K562 (cell line): ENCODE results near the gene OR52I2. TPM values are rescaled to one million over a fixed set of nuclear protein-coding genes. Genes with fewer than 3 reads are reported as not detected.

Experiments used
- ATAC-seq: fragments of 200-7000 bp; cut with Tn5 transposase; 3 replicates; pipeline ENCODE4 v1.9.1; 2020; ENCODE audit warnings: moderate library complexity
- BruUV-seq: library from RNA; stranded (reverse); fragments of 400-500 nt; replicated peaks from 2 replicates; lab custom pipeline; 2021; lab: Mats Ljungman, UMichigan
- CTCF ChIA-PET: fragments of 300-600 bp; formaldehyde crosslinking; extraction: SDS; loops from one replicate; lab custom pipeline; 2021; ENCODE audit warnings: low intra/inter-chr PET ratio; lab: Yijun Ruan, JAX
- POLR2A ChIA-PET: fragments of 300-600, 350-650 bp; sonication (Branson Sonifier 250); formaldehyde crosslinking; extraction: SDS; loops from one replicate; lab custom pipeline; 2021; ENCODE audit warnings: antibody characterized with exemption, inconsistent platforms; lab: Yijun Ruan, JAX
- DNase-seq, 4 experiments: peaks; one replicate each; pipeline versions ENCODE4 v3.0.0 to v3.0.0-alpha.2; 2011 to 2018; ENCODE audit warnings: low spot score in 3 of 4, mixed read lengths in 3 of 4; ENCODE audit errors: extremely low read depth in 1 of 4
- FAIRE-seq: peaks from 2 replicates; lab custom pipeline; 2011; peaks lifted over from hg19 to GRCh38; lab: Jason Lieb, UNC
- H2AFZ ChIP-seq: 2 replicates; pipeline ENCODE4 v1.6.0; 2011; ENCODE audit warnings: low read depth, low read length, control low read depth, inconsistent platforms
- H3K27ac ChIP-seq: fragments of 200-600 bp; 3 replicates; pipeline ENCODE4 v1.8.0; 2011; ENCODE audit warnings: low read depth, mild to moderate bottlenecking, control low read depth, inconsistent platforms, low read length, moderate library complexity, mixed read lengths; ENCODE audit errors: extremely low read depth
- H3K27me3 ChIP-seq, 2 experiments: fragments of 300-600 bp in 1 of 2; 2 replicates in 1 of 2; 3 replicates in 1 of 2; pipeline versions ENCODE4 v1.6.0 to v1.8.0; 2011; ENCODE audit warnings: inconsistent platforms in 2 of 2, low read length in 2 of 2, mild to moderate bottlenecking in 1 of 2, mixed read lengths in 1 of 2, moderate library complexity in 1 of 2; ENCODE audit not compliant: control insufficient read depth in 2 of 2, insufficient read depth in 2 of 2
- H3K36me3 ChIP-seq: fragments of 300-600 bp; 3 replicates; pipeline ENCODE4 v1.8.0; 2011; ENCODE audit warnings: mild to moderate bottlenecking, low read length, inconsistent platforms; ENCODE audit not compliant: control insufficient read depth, insufficient read depth
- H3K4me1 ChIP-seq, 2 experiments: fragments of 200-600 bp in 1 of 2; replicated peaks in 1 of 2; 2 replicates in 1 of 2; 3 replicates in 1 of 2; pipeline versions ENCODE4 v1.5.1 to v1.8.0; 2011; ENCODE audit warnings: inconsistent platforms in 2 of 2, low read length in 2 of 2, mild to moderate bottlenecking in 1 of 2, mixed read lengths in 1 of 2, moderate library complexity in 1 of 2; ENCODE audit not compliant: control insufficient read depth in 2 of 2, insufficient read depth in 2 of 2
- H3K4me2 ChIP-seq: 2 replicates; pipeline ENCODE4 v1.6.1; 2011; ENCODE audit warnings: low read length, control low read depth, inconsistent platforms, mixed read lengths; ENCODE audit not compliant: insufficient read depth
- H3K4me3 ChIP-seq: fragments of 200-600 bp; sonication (generic), shearing (Covaris generic); 2 replicates; pipeline ENCODE4 v1.5.1; 2016; ENCODE audit warnings: control low read depth, inconsistent platforms
- H3K79me2 ChIP-seq: fragments of 200-600 bp; 3 replicates; pipeline ENCODE4 v1.8.0; 2011; ENCODE audit warnings: low read length, inconsistent platforms; ENCODE audit not compliant: control insufficient read depth, insufficient read depth
- H3K9ac ChIP-seq, 2 experiments: 2 replicates each; pipeline versions ENCODE4 v1.6.0 to v1.6.1; 2011; ENCODE audit warnings: low read depth in 2 of 2, low read length in 2 of 2, control low read depth in 1 of 2, inconsistent platforms in 1 of 2, mild to moderate bottlenecking in 1 of 2, mixed read lengths in 1 of 2; ENCODE audit not compliant: insufficient read depth in 1 of 2
- H3K9me1 ChIP-seq: one replicate; pipeline ENCODE4 v1.6.0; 2011; ENCODE audit warnings: inconsistent platforms, mild to moderate bottlenecking, low read length, moderate library complexity; ENCODE audit not compliant: control insufficient read depth, insufficient read depth
- H3K9me3 ChIP-seq: replicated peaks from 2 replicates; pipeline ENCODE4 v1.5.1; 2011; ENCODE audit warnings: low read depth, low read length, inconsistent platforms; ENCODE audit not compliant: control insufficient read depth, insufficient read depth
- H4K20me1 ChIP-seq: replicated peaks from 2 replicates; pipeline ENCODE4 v1.6.1; 2011; ENCODE audit warnings: low read length, inconsistent platforms, mixed read lengths; ENCODE audit not compliant: control insufficient read depth, insufficient read depth
- CC2D1A ChIP-seq: fragments of 450-650 bp; IDR thresholded peaks from 2 replicates; pipeline ENCODE4 v1.6.1; 2017; ENCODE audit warnings: mild to moderate bottlenecking
- CREB1 ChIP-seq, 2 experiments: sonication (generic) in 1 of 2; formaldehyde crosslinking in 1 of 2; IDR thresholded peaks; 2 replicates each; pipeline versions ENCODE4 v1.6.1 to v1.8.0; 2012 to 2022; ENCODE audit warnings: inconsistent platforms in 1 of 2, mild to moderate bottlenecking in 1 of 2, missing genetic modification reagents in 1 of 2, moderate library complexity in 1 of 2
- CTCF ChIP-seq, 3 experiments: IDR thresholded peaks in 2 of 3; conservative IDR thresholded peaks in 1 of 3; 2 replicates each; pipeline ENCODE4 v1.5.1; 2011 to 2012; ENCODE audit warnings: low read length in 3 of 3, mild to moderate bottlenecking in 3 of 3, control low read depth in 2 of 3, improper control_type of control experiment in 1 of 3, inconsistent platforms in 1 of 3, low read depth in 1 of 3, mixed read lengths in 1 of 3, moderate library complexity in 1 of 3; ENCODE audit not compliant: insufficient read depth in 2 of 3
- DEAF1 ChIP-seq: fragments of 450-650 bp; formaldehyde crosslinking; IDR thresholded peaks from 2 replicates; pipeline ENCODE4 v1.4.0; 2020; ENCODE audit warnings: mild to moderate bottlenecking, moderate library complexity
- LCOR ChIP-seq: sonication (generic); formaldehyde crosslinking; IDR thresholded peaks from 2 replicates; pipeline ENCODE4 v1.8.0; 2022; ENCODE audit warnings: mild to moderate bottlenecking, missing genetic modification reagents
- MYC ChIP-seq, 2 experiments: fragments of 250-450 bp in 1 of 2; sonication (Bioruptor Pico) in 1 of 2; IDR thresholded peaks; 2 replicates each; pipeline versions ENCODE4 v1.5.1 to v1.6.1; 2012 to 2021; ENCODE audit warnings: low read depth in 2 of 2, borderline replicate concordance in 1 of 2, improper control_type of control experiment in 1 of 2, low read length in 1 of 2, mild to moderate bottlenecking in 1 of 2, moderate library complexity in 1 of 2
- RAD21 ChIP-seq, 2 experiments: fragments of 250-450 bp in 1 of 2; fragments of 450-650 bp in 1 of 2; sonication (Bioruptor Pico) in 1 of 2; formaldehyde crosslinking in 1 of 2; IDR thresholded peaks in 1 of 2; conservative IDR thresholded peaks in 1 of 2; 2 replicates each; pipeline versions ENCODE4 v1.4.0 to v1.8.0; 2020 to 2022; ENCODE audit warnings: mild to moderate bottlenecking in 2 of 2, moderate library complexity in 1 of 2
- SMC3 ChIP-seq: conservative IDR thresholded peaks from 2 replicates; pipeline ENCODE4 v1.6.1; 2011; ENCODE audit warnings: low read depth, low read length, improper control_type of control experiment; ENCODE audit not compliant: insufficient read depth
- STAG1 ChIP-seq: sonication (generic); formaldehyde crosslinking; IDR thresholded peaks from 2 replicates; pipeline ENCODE4 v1.5.0; 2020; ENCODE audit warnings: missing genetic modification reagents, borderline replicate concordance
- ZKSCAN8 ChIP-seq: fragments of 200-800 bp; sonication (Bioruptor generic); IDR thresholded peaks from 2 replicates; pipeline ENCODE4 v1.6.1; 2016; ENCODE audit warnings: missing genetic modification characterization, missing compliant biosample characterization
- ZNF316 ChIP-seq: fragments of 450-650 bp; IDR thresholded peaks from 2 replicates; pipeline ENCODE4 v1.6.1; 2016
- WGBS: fragments of 100-300 bp; shearing (Covaris generic); methylation state at CpG from one replicate; pipeline ENCODE4 v1.1.6; 2016; ENCODE audit warnings: low coverage, mixed read lengths; ENCODE audit not compliant: insufficient coverage; ENCODE audit errors: missing lambda C conversion rate; 5-methylcytosine and 5-hydroxymethylcytosine counted together
- in situ Hi-C: fragments of 300-500 bp; cut with MboI; formaldehyde crosslinking; loops from 4 replicates; pipeline ENCODE4 v1.15.0; 2018; ENCODE audit warnings: inconsistent platforms, mixed read lengths
- intact Hi-C: fragments of 100-400 bp; cut with micrococcal nuclease; formaldehyde crosslinking; loops from 2 replicates; pipeline ENCODE4 v1.14.2; 2022
- polyA plus RNA-seq, 8 experiments: library from polyadenylated mRNA; depleted of rRNA in 4 of 8; stranded (reverse) in 5 of 8; unstranded in 3 of 8; fragments of >200 nt; fragmentation: Nextera tagmentation in 2 of 8; fragmentation: Illumina TruSeq in 1 of 8; extraction: Ambion mirVana in 2 of 8; extraction: Trizol in 1 of 8; gene quantifications; 2 replicates each; pipeline versions ENCODE4 v1.2.1 to v1.2.3, GENCODE V29; 2011 to 2014; ENCODE audit warnings: inconsistent platforms in 1 of 8, missing spikeins in 1 of 8
- total RNA-seq, 7 experiments: library from RNA; depleted of rRNA in 6 of 7; stranded (reverse); fragments of >200 nt in 6 of 7; fragmentation: Illumina TruSeq in 2 of 7; extraction: Trizol in 2 of 7; gene quantifications; 2 replicates each; pipeline versions ENCODE4 v1.2.1 to v1.2.3, GENCODE V29; 2011 to 2021; ENCODE audit warnings: low replicate concordance in 1 of 7

OR52I2 gene
- total and polyA plus RNA-seq, 9 of the 15 experiments (the other 6 are each of a cell fraction or from before 2014, with no cell fraction given), result not detected

- no TSS peak for BruUV-seq
- ChIA-PET POLR2A (no interaction called here), CTCF (interaction anchor here (1.0 to 1.3 kb wide), 3 partner anchors 10 to 439 kb away, joined by 3 to 5 read pairs (median 3); partner anchors contain the start of gene OR51D1)
- H4K20me1 ChIP-seq, result no peaks in the 10 kb centered on the region
- H3K9ac ChIP-seq, result no peak overlapping the region
- no peak overlapping the region for H3K27ac ChIP-seq
- H3K9me3 ChIP-seq, result no peaks in the 10 kb centered on the region
- FAIRE-seq (peak; percentile 84), ATAC-seq (peak; percentile 96), DNase-seq (peak; percentile 43 to 89 (median 61))
- 10% methylated on average over 15 of the region's 15 CpGs for WGBS
- no peaks in the 10 kb centered on the region for H3K27me3 ChIP-seq
- no peaks in the 10 kb centered on the region for H3K79me2 ChIP-seq
- H2AFZ ChIP-seq, result peak overlapping the region; percentile 53
- no peaks in the 10 kb centered on the region for H3K36me3 ChIP-seq
- in situ Hi-C loops (loop anchor here (25.0 kb wide), 1 partner anchor 1711 kb away; no protein-coding TSS in a partner anchor), intact Hi-C loops (loop anchor here (1.0 to 10.0 kb wide), 2 partner anchors 378 to 498 kb away; no protein-coding TSS in a partner anchor)
- no peaks in the 10 kb centered on the region for H3K9me1 ChIP-seq
- H3K4me3 ChIP-seq, result no peak overlapping the region
- H3K4me2 ChIP-seq, result no peak overlapping the region
- H3K4me1 ChIP-seq, result no peaks in the 10 kb centered on the region
- TF ChIP-seq MYC (IDR thresholded peaks at IDR 0.05; ENCODE audit: low read depth, low read length) (no peak), MYC (CRISPR knock-in tag; IDR thresholded peaks at IDR 0.05; ENCODE audit: borderline replicate concordance, low read depth) (no peak), CREB1 (IDR thresholded peaks at IDR 0.05) (no peak), CREB1 (CRISPR knock-in tag; IDR thresholded peaks at IDR 0.05) (0 out of 2 replicates have a peak, but pooled peaks have one; percentile 17), STAG1 (CRISPR knock-in tag) (peak; percentile 63; the same call in 1 of the 2 replicates), ZKSCAN8 (CRISPR knock-in tag) (no peak), CC2D1A (peak; percentile 59; the same call in 1 of the 2 replicates), SMC3 (peak; percentile 67), ZNF316 (peak; percentile 40; the same call in 1 of the 2 replicates), RAD21 (CRISPR knock-in tag; conservative IDR thresholded peaks at IDR 0.05 in 1 of 2, IDR thresholded peaks at IDR 0.05 in 1 of 2) (peak; percentile 71 to 90), DEAF1 (peak; percentile 65), CTCF (IDR thresholded peaks at IDR 0.05 in 2 of 3, conservative IDR thresholded peaks at IDR 0.05 in 1 of 3; ENCODE audit: insufficient read depth in 2 of 3, low read depth in 1 of 3, low read length in 3 of 3) (peak; percentile 63 to 82 (median 81)), LCOR (0 out of 2 replicates have a peak, but pooled peaks have one; percentile 41)
Measured at GRCh38 chr11:4626207-4627099, 44.9 kb downstream of the OR52I2 start.
